GM21515 (cell line): ENCODE data around the gene ANKRD62.

Experiments used
- ATAC-seq: cut with Tn5 transposase; IDR thresholded peaks from one replicate; pipeline ENCODE4 v1.9.1; 2021; ENCODE audit not compliant: unreplicated experiment

The ANKRD62 gene

DNA sequence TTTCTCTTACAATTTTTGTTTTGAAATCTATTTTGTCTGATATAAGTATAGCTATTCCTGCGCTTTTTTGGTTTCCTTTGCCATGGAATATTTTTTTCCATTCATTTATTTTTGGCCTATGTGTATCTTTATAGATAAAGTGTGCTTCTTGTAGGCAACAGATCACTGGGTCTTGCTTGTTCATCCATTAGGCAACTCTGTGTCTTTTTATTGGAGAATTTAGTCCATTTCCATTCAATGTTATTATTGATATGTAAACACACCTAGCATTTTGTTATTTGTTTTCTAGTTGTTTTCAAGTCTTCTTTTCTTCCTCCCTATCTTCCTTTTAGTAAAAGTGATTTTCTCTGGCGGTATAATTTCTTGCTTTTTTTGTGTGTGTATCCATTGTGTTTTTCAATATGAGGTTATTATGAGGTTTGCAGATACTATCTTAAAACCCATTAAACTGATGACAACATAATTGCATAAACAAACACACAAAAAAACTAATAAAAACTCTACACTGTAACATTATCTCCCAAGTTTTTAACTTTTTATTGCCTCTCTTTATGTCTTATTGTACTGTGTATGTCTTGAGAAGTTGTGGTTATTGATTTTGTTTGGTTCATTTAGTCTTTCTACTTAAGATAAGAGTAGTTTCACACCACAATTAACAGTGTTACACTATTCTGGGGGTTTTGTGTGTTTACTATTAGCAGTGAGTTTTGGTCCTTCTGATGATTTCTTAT lies 71.6 kb downstream of the ANKRD62 start:
- ATAC-seq, result no peak
